Neural cell (in vitro differentiated cells): Measurements from ENCODE around the gene SYCP1. TPM values are rescaled to one million over a fixed set of nuclear protein-coding genes. Genes with fewer than 3 reads are reported as not detected.
"Not testable (repeated sequence)": the region's sequence is repeated elsewhere in the genome, so short reads cannot be mapped to it uniquely, and the experiment has no call there.

Experiments
- H2AFZ ChIP-seq: fragments of 200-600, 300-800 bp; sonication (generic), shearing (Covaris generic); 2 replicates; pipeline ENCODE4 v1.6.0; 2014; ENCODE audit warnings: low read depth, mild to moderate bottlenecking, antibody characterized with exemption, low read length, moderate library complexity
- H3F3A ChIP-seq: fragments of 200-600 bp; shearing (Covaris generic); 2 replicates; pipeline ENCODE4 v1.6.1; 2016; ENCODE audit warnings: mild to moderate bottlenecking, moderate library complexity, mixed read lengths, antibody characterized with exemption, low read length; ENCODE audit not compliant: insufficient read depth, poor library complexity, severe bottlenecking
- H3K27ac ChIP-seq: fragments of 200-600, 300-800 bp; sonication (generic), shearing (Covaris generic); 2 replicates; pipeline ENCODE4 v1.5.1; 2014; ENCODE audit warnings: mild to moderate bottlenecking, low read length, moderate library complexity
- H3K27me3 ChIP-seq: fragments of 300-800, 200-600 bp; sonication (generic), shearing (Covaris generic); 2 replicates; pipeline ENCODE4 v1.6.0; 2014; ENCODE audit warnings: mild to moderate bottlenecking, low read depth, low read length, moderate library complexity; ENCODE audit not compliant: insufficient read depth
- H3K36me3 ChIP-seq: fragments of 300-800, 200-600 bp; sonication (generic), shearing (Covaris generic); 2 replicates; pipeline ENCODE4 v1.5.1; 2014; ENCODE audit warnings: mild to moderate bottlenecking, antibody characterized with exemption, low read length, moderate library complexity; ENCODE audit not compliant: insufficient read depth
- H3K4me2 ChIP-seq: fragments of 300-800, 200-600 bp; sonication (generic), shearing (Covaris generic); 2 replicates; pipeline ENCODE4 v1.6.0; 2014; ENCODE audit warnings: mild to moderate bottlenecking, low read length
- H3K4me3 ChIP-seq: fragments of 300-800, 200-600 bp; sonication (generic), shearing (Covaris generic); 2 replicates; pipeline ENCODE4 v1.5.1; 2014; ENCODE audit warnings: mild to moderate bottlenecking, low read length, moderate library complexity
- H3K79me2 ChIP-seq: fragments of 200-600 bp; shearing (Covaris generic); replicated peaks from 2 replicates; pipeline ENCODE4 v1.6.0; 2014; ENCODE audit warnings: mild to moderate bottlenecking, low read length, moderate library complexity; ENCODE audit not compliant: insufficient read depth
- H3K9ac ChIP-seq: fragments of 300-800, 200-600 bp; sonication (generic), shearing (Covaris generic); 2 replicates; pipeline ENCODE4 v1.6.1; 2016; ENCODE audit warnings: mild to moderate bottlenecking, low read length, mixed read lengths
- H3K9me2 ChIP-seq: fragments of 200-600 bp; shearing (Covaris generic); 2 replicates; pipeline ENCODE4 v1.6.1; 2016; ENCODE audit warnings: mild to moderate bottlenecking, low read length, mixed read lengths; ENCODE audit not compliant: insufficient read depth
- H3K9me3 ChIP-seq: fragments of 200-600, 300-800 bp; sonication (generic), shearing (Covaris generic); 2 replicates; pipeline ENCODE4 v1.6.1; 2016; ENCODE audit warnings: mild to moderate bottlenecking, mixed run types, low read length, moderate library complexity, mixed read lengths
- H4K20me1 ChIP-seq: fragments of 200-600 bp; shearing (Covaris generic); 2 replicates; pipeline ENCODE4 v1.6.1; 2016; ENCODE audit warnings: mild to moderate bottlenecking, mixed run types; ENCODE audit not compliant: insufficient read depth
- CTCF ChIP-seq: fragments of 450-650 bp; IDR thresholded peaks from 2 replicates; pipeline ENCODE4 v1.5.1; 2014; ENCODE audit warnings: antibody characterized with exemption, mild to moderate bottlenecking, moderate library complexity; ENCODE audit not compliant: poor library complexity, severe bottlenecking
- EP300 ChIP-seq: fragments of 450-650 bp; conservative IDR thresholded peaks from 2 replicates; pipeline ENCODE4 v1.6.1; 2014; ENCODE audit warnings: antibody characterized with exemption, mild to moderate bottlenecking, moderate library complexity; ENCODE audit not compliant: poor library complexity, severe bottlenecking
- EZH2 ChIP-seq: fragments of 200-600, 300-800 bp; shearing (Covaris generic), sonication (generic); IDR thresholded peaks from 2 replicates; pipeline ENCODE4 v1.6.1; 2014; ENCODE audit warnings: antibody characterized with exemption, low read length, borderline replicate concordance, mild to moderate bottlenecking; ENCODE audit not compliant: insufficient read depth, poor library complexity, severe bottlenecking
- MXI1 ChIP-seq: fragments of 450-650 bp; conservative IDR thresholded peaks from 2 replicates; pipeline ENCODE4 v1.6.1; 2014; ENCODE audit warnings: antibody characterized with exemption, mild to moderate bottlenecking; ENCODE audit not compliant: poor library complexity, severe bottlenecking
- POLR2AphosphoS5 ChIP-seq: IDR thresholded peaks from 2 replicates; pipeline ENCODE4 v1.6.1; 2012
- RAD21 ChIP-seq: fragments of 450-650 bp; conservative IDR thresholded peaks from 2 replicates; pipeline ENCODE4 v1.6.1; 2014; ENCODE audit warnings: antibody characterized with exemption, mild to moderate bottlenecking, moderate library complexity
- SMC3 ChIP-seq: fragments of 450-650 bp; conservative IDR thresholded peaks from 2 replicates; pipeline ENCODE4 v1.6.1; 2014; ENCODE audit warnings: antibody characterized with exemption, mild to moderate bottlenecking, moderate library complexity; ENCODE audit not compliant: poor library complexity
- TAF1 ChIP-seq: IDR thresholded peaks from 2 replicates; pipeline ENCODE4 v1.6.1; 2012; ENCODE audit warnings: low read depth
- polyA plus RNA-seq: library from polyadenylated mRNA; depleted of rRNA; stranded (reverse); fragments of >200 nt; gene quantifications from 2 replicates; pipeline ENCODE4 v1.2.3, GENCODE V29; 2014
- TF ChIP-seq, protein P1 (sequence below): IDR thresholded peaks from 2 replicates; pipeline ENCODE4 v1.6.1; 2012; ENCODE audit warnings: borderline replicate concordance

Gene SYCP1
- polyA plus RNA-seq, 1 donor from 2014 or later = not detected

GRCh38 chr1:114828251-114828650, 26.4 kb upstream of the SYCP1 start:
- H3K27ac ChIP-seq = no peak overlapping the region
- no peaks in the 10 kb centered on the region for H3K27me3 ChIP-seq
- H2AFZ ChIP-seq = no peak overlapping the region
- no peaks in the 10 kb centered on the region for H4K20me1 ChIP-seq
- H3K9me3 ChIP-seq = no peaks in the 10 kb centered on the region
- no peaks in the 10 kb centered on the region for H3F3A ChIP-seq
- H3K9me2 ChIP-seq = no peaks in the 10 kb centered on the region
- no peaks in the 10 kb centered on the region for H3K36me3 ChIP-seq
- H3K9ac ChIP-seq = no peak overlapping the region
- H3K79me2 ChIP-seq = no peaks in the 10 kb centered on the region
- no peak overlapping the region for H3K4me2 ChIP-seq
- no peak for TF ChIP-seq EP300
- TF ChIP-seq CTCF = no peak
- TF ChIP-seq, protein P1, sequence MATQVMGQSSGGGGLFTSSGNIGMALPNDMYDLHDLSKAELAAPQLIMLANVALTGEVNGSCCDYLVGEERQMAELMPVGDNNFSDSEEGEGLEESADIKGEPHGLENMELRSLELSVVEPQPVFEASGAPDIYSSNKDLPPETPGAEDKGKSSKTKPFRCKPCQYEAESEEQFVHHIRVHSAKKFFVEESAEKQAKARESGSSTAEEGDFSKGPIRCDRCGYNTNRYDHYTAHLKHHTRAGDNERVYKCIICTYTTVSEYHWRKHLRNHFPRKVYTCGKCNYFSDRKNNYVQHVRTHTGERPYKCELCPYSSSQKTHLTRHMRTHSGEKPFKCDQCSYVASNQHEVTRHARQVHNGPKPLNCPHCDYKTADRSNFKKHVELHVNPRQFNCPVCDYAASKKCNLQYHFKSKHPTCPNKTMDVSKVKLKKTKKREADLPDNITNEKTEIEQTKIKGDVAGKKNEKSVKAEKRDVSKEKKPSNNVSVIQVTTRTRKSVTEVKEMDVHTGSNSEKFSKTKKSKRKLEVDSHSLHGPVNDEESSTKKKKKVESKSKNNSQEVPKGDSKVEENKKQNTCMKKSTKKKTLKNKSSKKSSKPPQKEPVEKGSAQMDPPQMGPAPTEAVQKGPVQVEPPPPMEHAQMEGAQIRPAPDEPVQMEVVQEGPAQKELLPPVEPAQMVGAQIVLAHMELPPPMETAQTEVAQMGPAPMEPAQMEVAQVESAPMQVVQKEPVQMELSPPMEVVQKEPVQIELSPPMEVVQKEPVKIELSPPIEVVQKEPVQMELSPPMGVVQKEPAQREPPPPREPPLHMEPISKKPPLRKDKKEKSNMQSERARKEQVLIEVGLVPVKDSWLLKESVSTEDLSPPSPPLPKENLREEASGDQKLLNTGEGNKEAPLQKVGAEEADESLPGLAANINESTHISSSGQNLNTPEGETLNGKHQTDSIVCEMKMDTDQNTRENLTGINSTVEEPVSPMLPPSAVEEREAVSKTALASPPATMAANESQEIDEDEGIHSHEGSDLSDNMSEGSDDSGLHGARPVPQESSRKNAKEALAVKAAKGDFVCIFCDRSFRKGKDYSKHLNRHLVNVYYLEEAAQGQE = no peak
- TF ChIP-seq RAD21 = no peak
- TF ChIP-seq SMC3 = no peak
- TF ChIP-seq MXI1 = no peak
- TF ChIP-seq EZH2 = no peak
- TF ChIP-seq POLR2AphosphoS5 = no peak
- TF ChIP-seq TAF1 = no peak
- H3K4me3 ChIP-seq = no peak overlapping the region

GRCh38 chr1:114830075-114830474, 24.6 kb upstream of the SYCP1 start:
- H3K27ac ChIP-seq, H3F3A ChIP-seq, H3K4me2 ChIP-seq, H3K9me3 ChIP-seq, H3K36me3 ChIP-seq, H4K20me1 ChIP-seq, H2AFZ ChIP-seq, H3K9ac ChIP-seq, H3K27me3 ChIP-seq, H3K79me2 ChIP-seq, H3K9me2 ChIP-seq, H3K4me3 ChIP-seq: not testable (repeated sequence)

- H3K27me3 ChIP-seq = no peaks in the 10 kb centered on the region
- no peak overlapping the region for H3K4me3 ChIP-seq
- no peaks in the 10 kb centered on the region for H4K20me1 ChIP-seq
- H3K9ac ChIP-seq = no peak overlapping the region
- no peaks in the 10 kb centered on the region for H3K9me2 ChIP-seq
- no peak overlapping the region for H2AFZ ChIP-seq
- H3K79me2 ChIP-seq = no peaks in the 10 kb centered on the region
- TF ChIP-seq, protein P1 = no peak
- TF ChIP-seq MXI1 (no peak), TAF1 (no peak), POLR2AphosphoS5 (no peak), RAD21 (no peak), SMC3 (no peak), EP300 (no peak), EZH2 (no peak), CTCF (no peak)
- no peaks in the 10 kb centered on the region for H3K9me3 ChIP-seq
- H3F3A ChIP-seq = no peaks in the 10 kb centered on the region
- H3K27ac ChIP-seq = no peak overlapping the region
- no peaks in the 10 kb centered on the region for H3K36me3 ChIP-seq
- H3K4me2 ChIP-seq = no peak overlapping the region
Observed at GRCh38 chr1:114831276-114831994, 23.2 kb upstream of the SYCP1 start.
